HepG2 (cell line): ENCODE measurements around the gene NEDD8. TPM values are rescaled to one million over a fixed set of nuclear protein-coding genes. Genes with fewer than 3 reads are reported as not detected.
A peak's percentile ranks its signal among the peaks of the same experiment; 100 is the strongest.

Experiments
- BRCA1 ChIP-seq: sonication (generic); formaldehyde crosslinking; IDR thresholded peaks from 2 replicates; pipeline ENCODE4 v1.4.0; 2020; ENCODE audit warnings: missing genetic modification reagents
- CREB3 ChIP-seq: sonication (generic); formaldehyde crosslinking; IDR thresholded peaks from 2 replicates; pipeline ENCODE4 v1.5.0; 2020; ENCODE audit warnings: missing genetic modification reagents
- HCFC1 ChIP-seq: fragments of 150-350 bp; IDR thresholded peaks from 2 replicates; pipeline ENCODE4 v1.6.1; 2014; ENCODE audit warnings: low read depth, low read length
- RARG ChIP-seq: sonication (generic); formaldehyde crosslinking; IDR thresholded peaks from 2 replicates; pipeline ENCODE4 v1.4.0; 2020; ENCODE audit warnings: low read depth, mild to moderate bottlenecking, missing genetic modification reagents
- TRIM22 ChIP-seq: fragments of 450-650 bp; IDR thresholded peaks from 2 replicates; pipeline ENCODE4 v1.6.1; 2017
- YEATS4 ChIP-seq: sonication (generic); formaldehyde crosslinking; IDR thresholded peaks from 2 replicates; pipeline ENCODE4 v1.4.0; 2020; ENCODE audit warnings: missing genetic modification reagents, borderline replicate concordance
- ZNF142 ChIP-seq: sonication (generic); formaldehyde crosslinking; IDR thresholded peaks from 2 replicates; pipeline ENCODE4 v1.4.0; 2020; ENCODE audit warnings: missing genetic modification reagents
- ZNF207 ChIP-seq: fragments of 450-650 bp; IDR thresholded peaks from 2 replicates; pipeline ENCODE4 v1.6.1; 2016; ENCODE audit warnings: antibody characterized with exemption, borderline replicate concordance
- ZNF550 ChIP-seq: sonication (generic); formaldehyde crosslinking; IDR thresholded peaks from 2 replicates; pipeline ENCODE4 v1.4.0; 2020; ENCODE audit warnings: mild to moderate bottlenecking, missing genetic modification reagents, borderline replicate concordance
- ZNF577 ChIP-seq: sonication (generic); formaldehyde crosslinking; IDR thresholded peaks from 2 replicates; pipeline ENCODE4 v1.4.0; 2020; ENCODE audit warnings: mild to moderate bottlenecking, low read depth, missing genetic modification reagents, borderline replicate concordance
- ZNF775 ChIP-seq: sonication (generic); formaldehyde crosslinking; IDR thresholded peaks from 2 replicates; pipeline ENCODE4 v1.4.0; 2020; ENCODE audit warnings: missing genetic modification reagents, mild to moderate bottlenecking, moderate library complexity, borderline replicate concordance
- polyA plus RNA-seq, 8 experiments: library from polyadenylated mRNA; depleted of rRNA in 3 of 8; stranded (reverse) in 7 of 8; unstranded in 1 of 8; fragments of >200 nt; fragmentation: Illumina TruSeq in 4 of 8; extraction: Trizol in 4 of 8; gene quantifications; 2 replicates each; pipeline versions ENCODE4 v1.2.1 to v1.2.3, GENCODE V29; 2011 to 2016; ENCODE audit warnings: low read depth in 4 of 8, missing spikeins in 1 of 8, mixed read lengths in 1 of 8; ENCODE audit not compliant: insufficient read depth in 1 of 8
- total RNA-seq, 5 experiments: library from RNA; depleted of rRNA; stranded (reverse); fragments of >200 nt; fragmentation: Illumina TruSeq; extraction: Trizol; gene quantifications; 2 replicates each; pipeline ENCODE4 v1.2.3, GENCODE V29; 2016; ENCODE audit warnings: low read depth in 1 of 5
- TF ChIP-seq, protein P1 (sequence below): sonication (generic); formaldehyde crosslinking; IDR thresholded peaks from 2 replicates; pipeline ENCODE4 v1.5.0; 2020; ENCODE audit warnings: mild to moderate bottlenecking, missing genetic modification reagents, borderline replicate concordance

NEDD8 gene
- total and polyA plus RNA-seq, 2 of the 13 experiments (the other 11 are each of a cell fraction or from before 2014, with no cell fraction given) = 535 to 713 TPM

DNA sequence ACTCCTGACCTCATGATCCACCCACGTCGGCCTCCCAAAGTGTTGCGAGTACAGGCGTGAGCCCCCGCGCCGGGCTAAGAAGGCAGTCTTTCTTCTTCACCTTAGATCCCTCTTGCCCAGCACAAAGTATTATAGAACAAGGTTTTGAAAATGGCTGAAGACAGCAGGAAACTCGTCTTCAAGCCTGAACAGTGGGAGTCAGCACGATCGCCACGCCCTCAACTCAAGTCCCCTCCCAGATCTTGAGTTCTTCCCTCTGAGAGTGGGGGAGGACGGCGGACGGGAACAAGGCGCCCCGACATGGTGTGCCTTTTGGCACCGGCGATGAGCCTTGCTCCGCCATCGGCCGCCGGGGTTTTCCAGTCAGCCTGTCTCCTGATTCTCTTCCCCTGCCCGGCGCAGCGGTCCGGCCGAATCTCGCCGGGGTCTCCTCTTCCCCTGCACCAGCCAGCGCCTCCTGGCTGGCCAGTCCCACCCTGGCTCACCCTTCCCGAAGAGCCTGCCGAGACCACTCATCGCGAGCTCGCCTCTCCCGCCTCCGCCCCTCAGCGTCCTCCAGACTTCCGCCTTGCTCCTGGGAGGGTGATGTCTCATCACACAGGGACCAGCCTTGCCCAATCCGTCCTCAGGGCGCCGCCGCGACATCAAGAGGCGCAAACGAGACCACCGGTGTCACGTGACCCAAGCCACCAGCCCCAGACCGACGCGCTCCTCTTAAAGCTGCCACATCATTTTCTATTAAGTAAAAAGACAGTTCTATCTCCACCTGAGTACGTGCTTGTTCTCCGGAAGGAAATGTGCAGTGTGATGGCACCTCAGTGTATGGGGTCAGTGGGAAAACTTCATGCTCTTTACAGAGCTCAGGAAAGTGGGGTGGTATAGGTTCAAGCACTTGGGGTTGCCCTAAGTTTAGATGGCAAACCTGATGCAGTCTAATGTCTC lies 19.0 kb downstream of the NEDD8 start, which contains the start of gene CHMP4A (continued):
- TF ChIP-seq, protein P1, sequence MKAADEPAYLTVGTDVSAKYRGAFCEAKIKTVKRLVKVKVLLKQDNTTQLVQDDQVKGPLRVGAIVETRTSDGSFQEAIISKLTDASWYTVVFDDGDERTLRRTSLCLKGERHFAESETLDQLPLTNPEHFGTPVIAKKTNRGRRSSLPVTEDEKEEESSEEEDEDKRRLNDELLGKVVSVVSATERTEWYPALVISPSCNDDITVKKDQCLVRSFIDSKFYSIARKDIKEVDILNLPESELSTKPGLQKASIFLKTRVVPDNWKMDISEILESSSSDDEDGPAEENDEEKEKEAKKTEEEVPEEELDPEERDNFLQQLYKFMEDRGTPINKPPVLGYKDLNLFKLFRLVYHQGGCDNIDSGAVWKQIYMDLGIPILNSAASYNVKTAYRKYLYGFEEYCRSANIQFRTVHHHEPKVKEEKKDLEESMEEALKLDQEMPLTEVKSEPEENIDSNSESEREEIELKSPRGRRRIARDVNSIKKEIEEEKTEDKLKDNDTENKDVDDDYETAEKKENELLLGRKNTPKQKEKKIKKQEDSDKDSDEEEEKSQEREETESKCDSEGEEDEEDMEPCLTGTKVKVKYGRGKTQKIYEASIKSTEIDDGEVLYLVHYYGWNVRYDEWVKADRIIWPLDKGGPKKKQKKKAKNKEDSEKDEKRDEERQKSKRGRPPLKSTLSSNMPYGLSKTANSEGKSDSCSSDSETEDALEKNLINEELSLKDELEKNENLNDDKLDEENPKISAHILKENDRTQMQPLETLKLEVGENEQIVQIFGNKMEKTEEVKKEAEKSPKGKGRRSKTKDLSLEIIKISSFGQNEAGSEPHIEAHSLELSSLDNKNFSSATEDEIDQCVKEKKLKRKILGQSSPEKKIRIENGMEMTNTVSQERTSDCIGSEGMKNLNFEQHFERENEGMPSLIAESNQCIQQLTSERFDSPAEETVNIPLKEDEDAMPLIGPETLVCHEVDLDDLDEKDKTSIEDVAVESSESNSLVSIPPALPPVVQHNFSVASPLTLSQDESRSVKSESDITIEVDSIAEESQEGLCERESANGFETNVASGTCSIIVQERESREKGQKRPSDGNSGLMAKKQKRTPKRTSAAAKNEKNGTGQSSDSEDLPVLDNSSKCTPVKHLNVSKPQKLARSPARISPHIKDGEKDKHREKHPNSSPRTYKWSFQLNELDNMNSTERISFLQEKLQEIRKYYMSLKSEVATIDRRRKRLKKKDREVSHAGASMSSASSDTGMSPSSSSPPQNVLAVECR (CRISPR knock-in tag) = peak; percentile 100
- TF ChIP-seq RARG (no peak), YEATS4 (CRISPR knock-in tag) (peak; percentile 99), HCFC1 (peak; percentile 82), ZNF207 (peak; percentile 100), ZNF775 (0 out of 2 replicates have a peak, but pooled peaks have one; percentile 44), ZNF550 (CRISPR knock-in tag) (peak; percentile 90), ZNF142 (CRISPR knock-in tag) (peak; percentile 97), CREB3 (CRISPR knock-in tag) (peak; percentile 96), TRIM22 (peak; percentile 100; the same call in 1 of the 2 replicates), BRCA1 (CRISPR knock-in tag) (peak; percentile 99; the same call in 1 of the 2 replicates), ZNF577 (CRISPR knock-in tag) (peak; percentile 50; the same call in 1 of the 2 replicates)
